Ureter (tissue), 1 donor: ENCODE data around the gene ACOX1. TPM values are rescaled to one million over a fixed set of nuclear protein-coding genes. Genes with fewer than 3 reads are reported as not detected.

ENCODE experiments used
- DNase-seq: peaks from one replicate; pipeline ENCODE4 v3.0.0-alpha.2; 2020; ENCODE audit warnings: low spot score
- total RNA-seq: library from RNA; stranded (reverse); gene quantifications from one replicate; pipeline ENCODE4 v1.2.4, GENCODE V29; 2023
- donor health status: DM: yes; HTN: yes; CAD: no.

The ACOX1 gene
- 119 TPM for total RNA-seq

DNA sequence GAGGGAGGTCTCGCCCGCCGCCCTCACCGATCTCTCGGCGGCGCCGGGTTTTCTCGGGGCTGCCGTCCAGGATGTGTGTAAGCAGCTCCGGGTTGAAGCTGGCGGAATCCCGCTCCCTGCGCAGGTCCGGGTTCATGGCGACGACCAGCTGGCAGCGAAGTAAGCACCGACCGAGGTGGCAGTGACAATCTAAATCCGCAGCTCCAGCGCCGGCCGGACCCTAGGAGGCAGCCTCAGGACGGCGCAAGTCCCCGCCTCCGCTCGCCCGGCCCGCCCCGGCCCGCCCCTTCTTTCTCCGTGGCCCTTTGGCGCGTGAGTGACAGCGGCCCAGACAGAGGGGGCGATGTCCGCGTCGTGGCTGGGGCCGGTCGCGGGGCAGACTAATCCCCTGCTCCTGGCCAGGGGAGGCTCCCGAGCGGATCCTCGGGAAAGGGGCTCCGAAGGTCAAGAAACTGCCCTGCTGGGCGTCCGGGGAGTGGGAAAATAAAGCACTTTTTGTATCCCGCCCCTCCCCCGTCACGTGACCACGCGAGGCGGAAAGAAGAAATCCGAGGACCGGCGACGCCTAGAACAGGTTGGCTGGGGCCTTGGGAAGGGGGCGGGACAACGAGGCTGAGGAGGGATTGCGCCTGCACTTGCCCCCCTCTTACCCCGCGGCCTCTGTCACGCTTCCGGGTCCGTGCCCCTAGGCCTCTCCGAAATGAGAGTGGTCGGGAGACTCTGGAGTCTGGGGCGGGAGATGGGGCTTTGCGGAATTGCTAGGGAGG, at the start of gene ACOX1, which contains the start of gene TEN1:
Gene ACOX1, minus strand, starts transcription at position 229 of the 767 bp plus-strand sequence. Its CDS starts 93 bp downstream, at position 136.
Gene TEN1, plus strand, starts transcription at position 303 of the 767 bp plus-strand sequence. CDS start 6,953 bp downstream, outside the sequence.
- peak; percentile 99 for DNase-seq

DNA sequence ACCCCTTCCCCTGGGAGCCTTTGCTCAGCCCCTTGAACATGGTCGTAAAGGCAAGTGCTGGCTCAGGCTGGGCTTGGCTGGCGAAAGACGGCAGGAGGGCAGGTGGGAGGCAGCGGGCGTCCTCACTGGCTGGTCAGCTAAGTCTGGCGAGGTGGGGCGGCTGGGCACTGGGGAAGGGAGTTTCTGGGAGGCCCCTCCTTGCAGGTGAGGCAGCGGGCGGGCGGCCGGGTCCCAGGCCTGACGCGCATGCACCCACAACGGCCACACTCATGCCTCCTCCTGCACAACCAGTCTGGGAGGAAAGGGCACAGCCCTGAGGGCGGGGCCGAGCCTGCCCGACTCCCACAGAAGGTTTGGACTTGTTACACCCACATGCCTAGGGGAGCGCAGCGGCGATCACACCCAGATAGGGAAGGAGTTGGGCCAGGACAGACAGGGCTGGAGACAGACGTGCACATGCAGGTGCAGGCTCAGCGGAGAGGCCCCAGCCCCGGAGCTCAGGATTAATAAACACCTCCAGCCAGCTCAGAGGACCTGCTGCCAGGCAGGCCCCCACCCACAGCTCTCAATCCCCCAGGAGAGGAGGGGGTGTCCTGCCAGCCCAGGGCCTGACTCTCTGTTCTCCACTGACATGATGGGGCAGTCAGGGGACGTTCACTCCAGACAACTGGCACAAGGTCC, 48.3 kb upstream of the ACOX1 start, which contains the start of gene EVPL:
Gene EVPL, minus strand, starts transcription at position 148 of the 681 bp plus-strand sequence. Its CDS starts 108 bp downstream, at position 40.
- DNase-seq = peak; percentile 92

DNA sequence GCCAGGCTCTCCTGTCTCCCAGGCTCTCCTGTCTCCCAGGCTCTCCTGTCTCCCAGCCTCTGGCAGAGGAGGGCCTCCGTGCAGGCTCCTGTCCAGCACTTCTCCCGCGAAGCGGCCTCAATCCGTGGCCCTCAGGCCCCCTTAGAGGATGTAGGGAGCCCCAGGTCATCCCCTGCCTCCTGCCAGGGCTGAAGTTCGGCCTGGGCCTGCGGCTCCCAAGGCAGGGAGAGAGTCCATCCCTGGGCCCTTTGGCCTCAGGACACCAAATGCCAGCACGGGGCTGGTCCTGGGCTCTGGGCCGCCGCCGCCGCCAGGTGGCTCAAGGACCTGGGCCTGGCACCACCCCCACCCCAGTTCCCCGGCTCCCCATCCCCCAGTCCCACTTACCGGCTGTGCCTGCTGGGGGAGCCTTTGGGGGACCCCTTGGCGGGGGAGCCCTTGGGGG, 47.8 kb upstream of the ACOX1 start:
- DNase-seq = no peak

DNA sequence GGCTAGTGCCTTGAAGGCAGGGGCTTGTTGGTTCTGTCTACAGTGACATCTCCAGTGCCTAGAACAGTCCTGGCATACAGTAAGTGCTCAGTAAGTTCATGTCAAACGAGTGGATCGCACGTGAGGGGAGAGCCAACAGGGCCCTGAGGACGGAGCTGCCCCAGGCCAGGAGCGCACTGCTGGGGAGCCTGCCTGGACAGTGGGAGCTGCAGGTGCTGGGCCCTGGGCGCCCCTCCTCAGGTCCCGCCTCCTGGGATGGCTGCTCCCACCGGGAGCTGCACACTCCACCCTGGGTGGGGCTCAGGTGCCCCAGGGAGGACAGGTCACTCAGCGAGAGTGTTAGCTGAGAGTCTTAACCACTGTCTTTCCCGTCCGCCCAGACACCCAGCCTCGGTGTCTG, 46.3 kb upstream of the ACOX1 start:
- no peak for DNase-seq

DNA sequence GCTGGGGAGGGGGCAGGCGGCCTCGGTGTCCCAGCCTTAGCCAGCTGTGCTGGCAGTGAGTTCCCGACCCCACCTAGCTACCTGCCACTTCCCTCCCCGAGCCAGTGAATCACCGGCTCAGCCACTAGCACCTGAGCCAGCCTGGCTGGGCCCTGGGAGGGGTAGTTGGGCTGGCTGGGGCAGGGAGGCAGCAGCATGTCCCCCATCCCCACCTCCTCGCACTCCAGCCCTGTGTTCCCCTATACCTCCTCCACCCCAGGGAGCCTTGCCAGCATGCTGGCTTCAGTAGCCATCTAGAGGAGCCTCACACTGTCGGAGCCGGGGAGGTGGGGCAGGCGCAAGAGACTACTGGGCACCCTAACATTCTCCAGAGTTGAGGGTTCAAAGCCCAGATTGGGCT, 45.4 kb upstream of the ACOX1 start:
- DNase-seq = no peak

DNA sequence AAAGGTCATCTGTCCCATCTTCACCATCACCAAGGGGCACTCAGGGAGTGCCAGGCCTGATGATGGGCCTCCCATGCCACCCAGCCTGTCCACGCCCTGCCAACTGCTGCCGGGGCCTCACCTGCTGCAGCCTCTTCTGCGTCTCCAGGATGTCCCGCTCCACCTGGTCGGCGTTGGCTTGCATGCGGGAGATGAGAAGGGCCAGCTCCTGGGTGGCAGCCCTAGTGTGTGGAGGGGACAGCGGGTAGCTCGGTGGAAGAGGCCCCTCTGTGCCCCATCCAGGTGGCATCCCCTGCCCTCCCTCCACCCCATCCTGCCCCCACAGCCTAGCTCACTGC, 44.9 kb upstream of the ACOX1 start:
- DNase-seq = no peak

DNA sequence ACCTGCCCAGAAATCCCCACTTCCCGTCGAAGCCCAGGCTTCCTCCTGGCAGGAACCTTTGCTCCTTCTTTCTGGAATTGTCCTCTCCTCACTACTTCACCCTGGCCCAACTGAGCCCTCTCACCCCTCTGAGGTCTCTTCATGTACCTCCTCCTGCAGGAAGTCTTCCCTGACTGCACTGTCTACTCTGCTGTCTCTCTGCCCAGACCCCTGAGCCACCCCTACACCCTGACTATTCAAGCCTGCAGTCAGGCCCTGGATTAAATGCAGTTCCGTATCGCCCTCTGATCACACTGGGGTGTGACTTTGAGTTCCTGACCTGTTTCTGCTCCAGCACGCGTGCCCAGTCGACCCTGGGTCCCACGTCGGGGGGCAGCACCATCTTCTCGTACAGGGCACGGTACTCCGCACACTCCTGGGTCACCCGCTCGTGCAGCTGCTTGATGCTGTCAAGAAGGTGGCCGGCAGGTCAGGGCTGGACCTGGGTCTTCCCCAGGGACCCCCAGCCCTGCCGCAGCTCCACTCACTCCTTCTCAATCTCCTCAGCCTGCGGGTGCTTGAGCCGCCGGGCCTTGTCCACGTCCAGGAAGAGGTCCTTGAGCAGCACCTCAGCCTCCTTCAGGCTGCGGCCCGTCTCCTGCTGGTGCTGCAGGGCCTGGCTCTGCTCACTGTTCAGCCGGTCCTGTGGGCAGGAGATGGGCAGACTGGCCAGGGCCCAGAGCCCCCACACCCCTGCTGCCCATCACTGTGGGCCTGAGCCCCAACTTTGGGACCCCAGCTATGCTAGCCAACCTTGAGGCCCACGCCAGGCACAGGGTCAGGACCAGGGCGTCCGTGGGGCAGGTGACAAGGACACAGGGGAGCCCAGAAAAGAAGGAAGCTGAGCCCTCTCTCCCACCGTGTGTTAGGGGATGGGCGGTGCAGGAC, 44.3 kb upstream of the ACOX1 start:
- no peak for DNase-seq

DNA sequence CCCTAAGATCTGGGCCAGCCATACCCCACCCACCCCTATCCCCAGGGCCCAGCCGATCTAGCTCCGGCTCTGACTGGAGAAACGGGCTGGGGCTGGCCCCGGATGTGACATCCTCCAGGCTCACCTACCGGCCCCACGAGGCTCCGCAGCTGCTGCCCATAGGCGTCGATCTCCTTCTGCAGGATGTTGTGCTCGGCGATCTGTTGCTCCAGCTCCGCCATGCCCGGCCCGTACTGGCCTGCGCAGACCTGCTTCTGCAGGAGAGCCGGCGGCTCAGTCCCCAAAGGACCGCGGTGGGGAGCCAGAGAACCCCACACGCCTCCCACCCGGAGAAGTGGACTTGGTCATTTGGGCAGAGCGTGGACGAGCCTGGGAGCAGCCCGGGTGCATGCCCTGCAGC, 43.3 kb upstream of the ACOX1 start:
- DNase-seq = no peak

DNA sequence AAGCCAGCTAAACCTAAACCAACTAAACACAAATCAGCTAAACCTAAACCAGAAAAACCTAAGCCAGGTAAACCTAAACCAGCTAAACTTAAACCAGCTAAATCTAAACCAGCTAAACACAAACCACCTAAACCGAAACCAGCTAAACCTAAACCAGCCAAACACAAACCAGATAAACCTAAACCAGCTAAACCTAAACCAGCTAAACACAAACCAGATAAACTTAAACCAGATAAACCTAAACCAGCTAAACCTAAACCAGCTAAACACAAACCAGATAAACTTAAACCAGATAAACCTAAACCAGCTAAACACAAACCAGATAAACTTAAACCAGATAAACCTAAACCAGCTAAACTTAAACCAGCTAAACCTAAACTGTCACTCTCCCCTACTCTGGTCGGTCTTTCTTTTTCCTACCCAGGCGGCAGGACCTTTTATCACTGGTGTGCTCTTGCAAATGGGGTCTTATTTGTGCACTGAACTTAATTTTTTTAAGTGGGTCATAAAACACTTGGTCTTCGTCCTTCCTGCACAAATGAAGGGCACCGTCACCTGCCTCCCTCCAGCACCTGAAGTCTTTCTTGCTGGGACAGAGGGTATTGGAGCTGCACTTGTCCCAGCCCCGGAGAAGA, 41.0 kb upstream of the ACOX1 start:
- DNase-seq = no peak

DNA sequence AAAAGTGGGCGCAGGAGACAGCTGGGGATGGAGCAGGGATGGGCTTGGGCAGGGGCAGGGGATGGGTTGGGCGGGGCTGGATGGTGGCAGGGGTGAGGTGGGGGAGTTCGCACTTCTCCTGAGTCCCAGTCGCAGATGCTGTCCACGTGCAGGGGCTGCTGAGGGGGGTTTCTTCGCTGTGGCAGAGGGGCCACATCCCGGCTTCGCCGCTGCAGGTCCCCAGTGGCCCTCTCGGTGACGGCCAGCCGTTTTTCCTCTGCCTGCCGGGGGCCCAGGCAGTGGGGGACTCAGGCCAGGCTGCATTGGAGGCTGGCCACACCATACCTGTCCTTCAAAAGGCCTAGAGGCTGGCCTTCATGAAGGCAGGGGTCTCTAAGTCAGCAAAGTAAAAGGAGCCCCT, 39.8 kb upstream of the ACOX1 start:
- DNase-seq = no peak

DNA sequence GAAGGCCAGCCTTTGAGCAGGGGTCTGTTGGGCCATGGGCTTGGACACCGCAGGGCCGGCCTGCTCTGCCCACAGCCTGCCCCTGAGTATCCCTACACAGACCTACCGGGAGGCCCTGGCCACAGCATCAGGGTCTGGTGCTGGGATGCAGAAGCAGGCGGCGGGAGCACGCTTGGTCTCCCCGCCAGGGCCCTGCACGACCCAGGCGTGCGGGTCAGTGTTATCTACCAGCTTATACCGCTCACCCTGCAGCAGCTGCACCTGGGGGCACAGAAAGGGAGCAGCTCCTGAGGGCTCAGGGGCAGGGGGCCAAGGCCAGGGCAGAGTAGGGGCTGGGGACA, 39.3 kb upstream of the ACOX1 start:
- no peak for DNase-seq

DNA sequence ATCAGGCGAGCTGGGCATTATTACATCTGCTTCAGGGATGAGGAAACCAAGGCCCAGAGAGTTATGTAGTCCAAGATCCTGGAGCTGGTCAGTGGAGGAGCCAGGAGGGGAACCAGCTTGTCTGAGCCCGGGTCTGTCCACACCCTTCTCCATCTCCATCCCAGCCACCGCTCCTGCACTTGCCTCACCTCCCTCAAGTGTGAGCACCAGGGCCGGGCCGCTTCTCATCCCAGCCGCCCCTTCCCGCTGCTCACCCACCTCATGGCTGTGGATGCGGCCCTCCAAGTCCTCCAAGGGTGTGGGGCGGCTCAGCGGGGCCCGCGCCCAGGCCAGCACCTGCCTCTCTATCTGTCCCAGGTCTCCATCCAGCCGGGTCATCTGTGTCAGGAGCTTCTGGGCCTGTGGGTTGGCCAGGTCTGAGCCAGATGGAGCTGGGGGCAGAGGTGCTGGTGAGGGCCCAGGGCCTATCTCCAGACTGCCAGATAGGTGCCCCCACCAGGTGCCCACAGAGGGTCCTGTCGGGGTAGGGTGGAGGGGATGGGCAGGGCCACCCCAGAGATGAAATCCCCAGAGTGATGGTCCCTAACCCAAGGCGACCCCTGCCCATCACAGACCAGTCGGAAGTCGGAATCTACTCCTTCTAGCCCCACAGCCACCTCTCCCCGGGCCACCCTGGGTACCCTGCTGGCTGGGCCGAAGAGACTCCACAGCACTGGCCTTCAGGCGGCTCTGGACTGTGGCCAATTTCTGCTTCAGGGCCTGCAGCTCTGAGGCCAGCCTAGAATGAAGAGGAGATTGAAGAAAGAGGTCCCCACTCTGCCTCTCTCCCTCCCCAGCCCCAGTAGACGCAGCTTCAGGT, 38.7 kb upstream of the ACOX1 start:
- DNase-seq = no peak

DNA sequence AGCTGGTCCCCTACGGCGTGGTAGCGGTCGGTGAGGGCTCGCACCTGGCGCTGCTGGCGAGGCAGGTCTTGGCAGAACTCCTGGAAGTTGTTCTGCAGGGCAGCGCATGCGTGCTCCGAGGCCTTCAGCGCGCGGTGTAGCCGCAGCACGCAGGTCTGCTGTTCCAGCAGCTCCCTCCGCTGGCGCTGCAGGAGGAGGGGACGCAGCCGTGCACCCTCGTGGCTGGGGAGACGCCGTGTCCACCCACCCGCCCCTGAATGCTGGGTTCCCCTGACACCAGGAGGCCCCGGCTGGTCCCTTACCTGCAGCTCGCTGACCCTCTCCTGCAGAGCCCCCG, 35.9 kb upstream of the ACOX1 start:
- DNase-seq = no peak

DNA sequence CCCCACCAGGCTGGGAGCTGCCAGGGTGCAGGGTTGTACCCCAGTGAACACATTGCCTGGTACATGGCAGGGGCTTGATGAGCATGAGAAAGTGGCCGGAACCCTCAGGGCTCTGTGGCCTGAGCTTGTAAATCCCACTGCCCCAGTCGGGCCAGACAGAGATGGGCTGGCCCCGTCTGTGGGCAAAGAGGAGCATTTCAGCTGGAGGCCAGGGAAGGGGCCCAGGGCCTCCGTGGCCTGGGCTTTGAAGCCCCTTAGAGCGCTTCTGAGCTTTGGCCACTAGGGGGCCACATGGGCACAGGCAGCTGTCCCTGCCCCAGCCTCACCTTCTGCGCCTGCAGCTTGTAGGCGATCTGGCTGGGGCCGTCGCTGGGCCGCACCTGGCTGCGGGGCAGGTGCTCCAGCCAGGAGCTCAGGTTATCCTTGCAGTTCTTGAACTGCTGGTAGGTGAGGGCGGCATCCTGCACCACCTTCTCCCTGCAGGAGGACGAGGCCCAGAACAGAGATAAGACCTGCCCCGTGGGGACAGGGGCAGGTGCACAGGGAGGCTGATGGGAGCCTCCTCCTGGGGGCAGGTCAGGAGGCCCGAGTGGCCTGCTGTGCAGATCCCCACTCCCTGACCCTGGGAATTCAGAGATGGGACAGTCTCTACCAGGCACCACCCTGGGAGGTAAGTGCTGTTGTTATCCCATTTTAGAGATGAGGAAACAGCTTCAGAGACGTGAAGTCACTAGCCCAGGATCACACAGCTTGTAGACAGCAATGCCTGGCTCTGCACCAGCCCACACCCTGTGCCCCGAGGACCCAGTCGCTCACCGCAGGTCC, 35.3 kb upstream of the ACOX1 start:
- DNase-seq = peak; percentile 70

DNA sequence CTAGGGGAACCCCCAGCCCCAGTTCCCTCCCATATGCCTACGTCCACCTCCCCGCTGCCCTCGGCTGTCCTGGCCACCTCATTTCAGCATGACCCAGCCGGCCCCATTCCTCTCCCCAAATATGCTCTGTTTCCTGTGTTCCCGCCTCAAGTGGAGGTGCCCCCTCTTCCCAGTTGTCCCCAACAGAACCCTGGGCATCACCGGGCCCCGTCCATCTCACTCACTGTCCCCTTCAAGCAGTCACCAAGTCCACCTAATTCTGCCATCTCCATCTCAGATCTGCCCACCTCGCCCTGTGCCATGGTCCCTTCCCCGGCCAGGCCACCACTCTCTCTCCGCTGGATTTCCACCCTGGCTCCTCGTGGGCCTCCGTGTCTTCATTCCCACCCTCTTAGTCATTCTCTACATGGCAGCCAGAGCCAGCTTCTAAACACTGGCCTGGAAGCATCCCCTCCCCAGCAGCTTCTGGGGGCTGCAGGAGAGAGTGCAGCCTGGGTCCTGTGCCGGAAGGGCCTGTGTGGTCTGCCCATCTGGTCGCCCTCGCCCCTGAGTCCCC, 34.5 kb upstream of the ACOX1 start:
- no peak for DNase-seq

DNA sequence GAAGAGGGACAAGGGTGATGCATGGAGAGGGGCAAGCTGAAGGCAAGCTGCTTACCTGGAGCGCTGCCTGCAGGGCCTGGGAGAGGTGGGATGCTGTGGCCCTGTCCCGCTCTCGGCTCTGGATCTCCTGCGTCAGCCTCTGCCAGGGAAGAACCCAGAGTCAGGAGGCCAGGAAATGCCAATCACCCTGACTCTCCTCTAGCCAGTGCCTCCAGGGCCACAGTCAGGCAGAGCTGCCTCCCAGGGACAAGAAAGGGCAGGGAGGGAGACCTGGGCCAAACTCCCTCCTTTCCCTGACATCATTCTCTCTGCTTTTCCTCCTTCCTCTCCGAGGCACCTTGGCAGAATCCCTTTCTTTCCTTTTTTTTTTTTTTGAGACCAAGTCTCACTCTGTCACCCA, 33.0 kb upstream of the ACOX1 start:
- no peak for DNase-seq

DNA sequence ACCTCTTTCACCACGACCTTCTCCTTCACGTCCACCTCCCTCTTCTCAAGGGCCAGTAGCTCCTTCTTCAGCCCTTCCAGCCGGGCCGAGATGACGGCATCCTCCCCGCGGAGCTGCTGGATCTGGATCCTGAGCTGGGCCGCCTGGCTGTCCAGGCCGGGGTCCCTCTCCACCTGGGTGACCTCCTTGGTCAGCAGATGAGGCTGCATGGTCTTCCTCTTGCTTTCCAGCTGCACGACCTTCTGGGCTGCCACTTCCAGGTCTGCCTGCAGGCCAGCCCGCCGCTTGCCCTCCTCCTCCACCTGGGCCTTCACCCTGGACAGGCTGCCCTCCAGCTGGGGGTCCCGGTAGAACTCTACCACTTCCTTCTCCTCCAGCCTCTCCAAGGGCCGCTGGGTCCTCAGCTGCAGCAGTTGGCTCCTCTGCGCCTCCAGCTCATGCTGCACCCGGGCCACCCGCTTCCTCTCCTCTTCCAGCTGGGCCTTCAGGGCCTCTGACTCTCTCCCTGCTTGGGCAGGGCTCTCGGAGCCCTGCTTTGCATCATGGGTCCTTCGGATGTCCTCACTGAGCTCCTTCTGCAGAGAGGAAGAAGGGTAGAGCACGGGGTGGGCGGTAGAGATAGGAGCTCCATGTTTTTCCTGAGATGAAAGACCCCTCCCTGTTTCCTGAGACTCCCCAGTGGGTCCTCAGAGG, 31.1 kb upstream of the ACOX1 start:
- DNase-seq = no peak

DNA sequence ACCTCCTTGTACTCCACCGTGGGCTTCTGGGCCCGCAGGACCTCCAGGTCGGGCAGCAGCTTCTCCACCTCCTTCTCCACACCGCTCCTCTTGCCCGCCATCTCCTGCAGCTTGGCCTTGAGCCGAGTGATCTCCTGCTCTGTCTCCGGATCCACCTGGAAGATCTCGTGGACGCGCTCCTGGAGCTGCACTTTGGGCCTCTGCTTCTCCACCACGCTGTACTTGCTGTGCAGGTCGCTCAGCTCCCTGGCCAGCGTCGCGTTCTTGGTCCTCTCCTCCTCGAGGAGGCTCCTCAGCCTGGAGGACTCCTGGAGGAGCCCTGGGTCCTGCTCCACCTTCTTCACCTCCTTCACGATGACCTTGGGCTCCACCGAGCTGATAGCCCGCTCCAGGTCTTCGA, 30.5 kb upstream of the ACOX1 start:
- no peak for DNase-seq
